ENCODE data around the gene ASB1. TPM values are rescaled to one million over a fixed set of nuclear protein-coding genes. Genes with fewer than 3 reads are reported as not detected.

ASB1 gene
- polyA plus RNA-seq, 1 of the 3 experiments (the other 2 are of a cell fraction) = 33.3 TPM

DNA sequence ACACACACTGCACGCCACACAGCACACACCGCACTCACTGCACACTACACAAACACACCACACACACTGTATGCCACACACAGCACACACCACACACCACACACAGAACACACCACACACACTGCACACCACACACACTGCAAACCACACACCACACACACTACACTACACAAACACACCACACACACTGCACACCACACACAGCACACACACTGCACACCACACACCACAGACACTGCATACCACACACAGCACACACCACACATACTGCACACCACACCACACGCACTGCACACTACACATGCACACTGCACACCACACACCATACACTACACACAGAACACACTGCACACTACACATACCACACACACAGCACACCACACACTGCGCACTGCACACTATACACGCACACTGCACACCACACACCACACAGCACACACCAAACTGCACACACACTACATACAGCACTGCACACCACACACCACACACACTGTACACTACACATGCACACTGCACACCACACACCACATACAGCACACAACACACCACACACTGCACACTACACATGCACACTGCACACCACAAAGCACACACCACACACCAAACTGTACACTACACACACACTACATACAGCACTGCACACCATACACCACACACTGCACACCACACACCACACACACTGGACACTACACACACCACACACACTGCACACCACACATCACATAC lies 59.6 kb downstream of the ASB1 start:
- no peak for TF ChIP-seq CHD2 (IDR thresholded peaks at IDR 0.05; ENCODE audit: low read length, partially characterized antibody)
- TF ChIP-seq, protein P1, sequence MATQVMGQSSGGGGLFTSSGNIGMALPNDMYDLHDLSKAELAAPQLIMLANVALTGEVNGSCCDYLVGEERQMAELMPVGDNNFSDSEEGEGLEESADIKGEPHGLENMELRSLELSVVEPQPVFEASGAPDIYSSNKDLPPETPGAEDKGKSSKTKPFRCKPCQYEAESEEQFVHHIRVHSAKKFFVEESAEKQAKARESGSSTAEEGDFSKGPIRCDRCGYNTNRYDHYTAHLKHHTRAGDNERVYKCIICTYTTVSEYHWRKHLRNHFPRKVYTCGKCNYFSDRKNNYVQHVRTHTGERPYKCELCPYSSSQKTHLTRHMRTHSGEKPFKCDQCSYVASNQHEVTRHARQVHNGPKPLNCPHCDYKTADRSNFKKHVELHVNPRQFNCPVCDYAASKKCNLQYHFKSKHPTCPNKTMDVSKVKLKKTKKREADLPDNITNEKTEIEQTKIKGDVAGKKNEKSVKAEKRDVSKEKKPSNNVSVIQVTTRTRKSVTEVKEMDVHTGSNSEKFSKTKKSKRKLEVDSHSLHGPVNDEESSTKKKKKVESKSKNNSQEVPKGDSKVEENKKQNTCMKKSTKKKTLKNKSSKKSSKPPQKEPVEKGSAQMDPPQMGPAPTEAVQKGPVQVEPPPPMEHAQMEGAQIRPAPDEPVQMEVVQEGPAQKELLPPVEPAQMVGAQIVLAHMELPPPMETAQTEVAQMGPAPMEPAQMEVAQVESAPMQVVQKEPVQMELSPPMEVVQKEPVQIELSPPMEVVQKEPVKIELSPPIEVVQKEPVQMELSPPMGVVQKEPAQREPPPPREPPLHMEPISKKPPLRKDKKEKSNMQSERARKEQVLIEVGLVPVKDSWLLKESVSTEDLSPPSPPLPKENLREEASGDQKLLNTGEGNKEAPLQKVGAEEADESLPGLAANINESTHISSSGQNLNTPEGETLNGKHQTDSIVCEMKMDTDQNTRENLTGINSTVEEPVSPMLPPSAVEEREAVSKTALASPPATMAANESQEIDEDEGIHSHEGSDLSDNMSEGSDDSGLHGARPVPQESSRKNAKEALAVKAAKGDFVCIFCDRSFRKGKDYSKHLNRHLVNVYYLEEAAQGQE (IDR thresholded peaks at IDR 0.05; ENCODE audit: low read depth, low read length) = no peak
- TF ChIP-seq TAF1 (IDR thresholded peaks at IDR 0.05; ENCODE audit: borderline replicate concordance, low read depth, low read length) = no peak
- no peak for TF ChIP-seq GABPA (IDR thresholded peaks at IDR 0.05; ENCODE audit: low read depth)
- TF ChIP-seq FOSL2 (IDR thresholded peaks at IDR 0.05; ENCODE audit: borderline replicate concordance, low read depth) = no peak
- TF ChIP-seq, protein P2, sequence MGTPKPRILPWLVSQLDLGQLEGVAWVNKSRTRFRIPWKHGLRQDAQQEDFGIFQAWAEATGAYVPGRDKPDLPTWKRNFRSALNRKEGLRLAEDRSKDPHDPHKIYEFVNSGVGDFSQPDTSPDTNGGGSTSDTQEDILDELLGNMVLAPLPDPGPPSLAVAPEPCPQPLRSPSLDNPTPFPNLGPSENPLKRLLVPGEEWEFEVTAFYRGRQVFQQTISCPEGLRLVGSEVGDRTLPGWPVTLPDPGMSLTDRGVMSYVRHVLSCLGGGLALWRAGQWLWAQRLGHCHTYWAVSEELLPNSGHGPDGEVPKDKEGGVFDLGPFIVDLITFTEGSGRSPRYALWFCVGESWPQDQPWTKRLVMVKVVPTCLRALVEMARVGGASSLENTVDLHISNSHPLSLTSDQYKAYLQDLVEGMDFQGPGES (IDR thresholded peaks at IDR 0.05; ENCODE audit: low read depth, low read length) = no peak
- TF ChIP-seq RAD21 (IDR thresholded peaks at IDR 0.05; ENCODE audit: low read length) = no peak
- TF ChIP-seq CTCF (IDR thresholded peaks at IDR 0.05) = no peak
- no peak for TF ChIP-seq EZH2phosphoT487 (IDR thresholded peaks at IDR 0.05; ENCODE audit: borderline replicate concordance, low read depth)
- TF ChIP-seq RFX5 (IDR thresholded peaks at IDR 0.05; ENCODE audit: low read length) = no peak
- no peak for TF ChIP-seq ELF1 (IDR thresholded peaks at IDR 0.05)
- no peak for TF ChIP-seq FOXJ3 (CRISPR knock-in tag; IDR thresholded peaks at IDR 0.05)
- no peak for TF ChIP-seq YY1 (IDR thresholded peaks at IDR 0.05; ENCODE audit: low read depth)
- TF ChIP-seq MEF2A (IDR thresholded peaks at IDR 0.05; ENCODE audit: borderline replicate concordance, low read depth) = no peak
- Histone ChIP-seq H3K4me3 (ENCODE audit: low read depth in 2 of 2, low read length in 1 of 2) (no peak overlapping the region), H3K9me2 (no peaks in the 10 kb centered on the region), H3F3A (replicated peaks; ENCODE audit: insufficient read depth) (no peaks in the 10 kb centered on the region), H2AFZ (ENCODE audit: low read depth) (no peak overlapping the region), H3K79me2 (ENCODE audit: insufficient read depth) (no peaks in the 10 kb centered on the region), H3K36me3 (replicated peaks in 1 of 2; ENCODE audit: control insufficient read depth in 1 of 2, insufficient read depth in 2 of 2, low read length in 1 of 2) (no peaks in the 10 kb centered on the region), H4K20me1 (ENCODE audit: insufficient read depth) (no peaks in the 10 kb centered on the region), H3K27me3 (ENCODE audit: insufficient read depth) (no peaks in the 10 kb centered on the region), H3K4me1 (ENCODE audit: control insufficient read depth in 1 of 2, insufficient read depth in 2 of 2, low read depth in 1 of 2, low read length in 1 of 2) (no peaks in the 10 kb centered on the region), H3K4me2 (no peak overlapping the region), H3K9ac (no peak overlapping the region), H3K27ac (ENCODE audit: low read depth in 2 of 2, low read length in 1 of 2) (no peak overlapping the region), H3K9me3 (no peaks in the 10 kb centered on the region)
- ChIA-PET CTCF (no interaction called here), POLR2A (no interaction called here)
- 79% methylated on average over 5 of the region's 5 CpGs for WGBS (ENCODE audit: low lambda C conversion rate)
- DNase-seq = no peak

Measured in SK-N-SH (cell line).